ENCODE data around the gene BICD1.

BICD1 gene

GRCh38 chr12:32418903-32419519 is 312.4 kb downstream of the BICD1 start:
- DNase-seq: no peak

- no peak for DNase-seq
These were observed 312.9 kb downstream of the BICD1 start for GRCh38 chr12:32419520-32419960.

DNA sequence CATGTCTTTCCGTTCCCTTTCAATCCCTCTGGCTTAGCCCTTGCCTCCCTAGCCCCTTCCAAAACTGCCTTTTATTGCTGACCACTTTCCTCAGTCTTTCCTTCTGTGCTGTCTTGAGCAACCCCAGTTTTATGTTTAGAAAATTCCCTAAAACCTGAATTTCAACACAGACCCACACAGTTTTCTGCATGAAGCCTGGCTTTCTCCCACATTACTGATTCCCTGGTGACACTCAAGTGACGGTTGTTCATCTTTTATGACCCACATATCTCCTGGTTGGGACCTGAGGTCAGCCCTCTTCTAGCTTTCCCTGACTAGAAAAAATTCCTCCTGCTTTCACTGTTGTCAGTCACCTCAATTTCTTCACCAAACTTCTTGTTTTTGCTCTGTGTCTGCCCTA is 313.7 kb downstream of the BICD1 start:
- no peak for DNase-seq

DNA sequence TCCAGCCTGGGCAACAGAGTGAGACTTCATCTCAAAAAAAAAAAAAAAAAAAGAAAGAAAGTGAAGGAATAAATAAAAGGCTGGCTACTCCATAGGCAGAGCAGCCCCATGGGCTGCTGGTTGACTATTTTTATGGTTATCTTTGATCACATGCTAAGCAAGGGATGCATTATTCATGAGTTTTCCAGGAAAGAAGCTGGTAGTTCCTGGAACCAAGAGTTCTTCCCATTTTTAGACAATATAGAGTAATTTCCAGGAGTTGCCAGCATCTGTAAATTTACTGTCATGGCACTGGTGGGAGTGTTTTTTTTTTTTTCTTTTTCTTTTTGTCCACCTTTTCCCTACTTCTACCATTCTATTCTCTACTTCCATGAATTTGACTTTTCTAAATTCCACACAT is 316.9 kb downstream of the BICD1 start:
- DNase-seq: no peak

DNA sequence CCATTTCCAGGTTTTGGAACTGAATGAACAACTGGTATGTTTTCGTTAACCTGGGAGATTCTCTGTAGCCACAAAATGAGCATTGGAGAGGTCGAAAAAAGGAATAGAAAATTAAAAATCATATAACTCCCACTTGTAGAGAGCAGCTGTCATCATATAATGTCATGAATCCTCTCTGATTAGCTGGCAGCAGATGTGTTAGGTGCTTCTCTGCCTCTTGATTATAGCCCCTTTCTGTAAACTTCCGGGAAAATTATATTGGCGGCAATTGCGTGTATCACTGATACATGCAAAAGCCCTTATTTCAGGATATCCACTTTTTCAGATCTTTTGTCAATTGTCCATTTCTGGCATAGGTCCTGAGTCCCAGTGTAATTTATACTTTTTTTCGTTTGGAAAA is 324.4 kb downstream of the BICD1 start:
- no peak for DNase-seq

All from cortex of kidney (tissue), 1 donor.